Suprapubic skin (tissue), 4 donors: Measurements from ENCODE around the gene PELI2.

Experiments used
- CTCF ChIP-seq, 2 donors: fragments of 200-600 bp in 1 of 2; fragments of 450-650 bp in 1 of 2; sonication (generic) in 1 of 2; IDR thresholded peaks; one replicate each; pipeline ENCODE4 v1.5.1; 2016 to 2019; ENCODE audit warnings: antibody characterized with exemption in 2 of 2, mild to moderate bottlenecking in 1 of 2, moderate library complexity in 1 of 2
- EP300 ChIP-seq: sonication (generic); formaldehyde crosslinking; IDR thresholded peaks from one replicate; pipeline ENCODE4 v1.6.1; 2017; ENCODE audit warnings: antibody characterized with exemption
- POLR2A ChIP-seq, 2 donors: fragments of 450-650 bp; IDR thresholded peaks; one replicate each; pipeline ENCODE4 v1.6.1; 2017; ENCODE audit warnings: antibody characterized with exemption in 2 of 2, mild to moderate bottlenecking in 2 of 2, moderate library complexity in 2 of 2
- POLR2AphosphoS5 ChIP-seq, 3 donors: sonication (generic); formaldehyde crosslinking; IDR thresholded peaks; one replicate each; pipeline ENCODE4 v1.6.1; 2017; ENCODE audit warnings: antibody characterized with exemption in 3 of 3

- TF ChIP-seq POLR2A (IDR thresholded peaks at IDR 0.05) (no peak), CTCF (IDR thresholded peaks at IDR 0.05) (no peak), POLR2AphosphoS5 (IDR thresholded peaks at IDR 0.05) (no peak), EP300 (no peak)
Observed at GRCh38 chr14:56112781-56113180, 5.4 kb upstream of the PELI2 start.
